HG03139 (cell line): ENCODE results near the gene SPOCK2.
"Not testable (repeated sequence)": the region's sequence is repeated elsewhere in the genome, so short reads cannot be mapped to it uniquely, and the experiment has no call there.

ENCODE experiments used
- ATAC-seq: cut with Tn5 transposase; IDR thresholded peaks from one replicate; pipeline ENCODE4 v1.9.1; 2021; ENCODE audit not compliant: unreplicated experiment

The SPOCK2 gene

DNA sequence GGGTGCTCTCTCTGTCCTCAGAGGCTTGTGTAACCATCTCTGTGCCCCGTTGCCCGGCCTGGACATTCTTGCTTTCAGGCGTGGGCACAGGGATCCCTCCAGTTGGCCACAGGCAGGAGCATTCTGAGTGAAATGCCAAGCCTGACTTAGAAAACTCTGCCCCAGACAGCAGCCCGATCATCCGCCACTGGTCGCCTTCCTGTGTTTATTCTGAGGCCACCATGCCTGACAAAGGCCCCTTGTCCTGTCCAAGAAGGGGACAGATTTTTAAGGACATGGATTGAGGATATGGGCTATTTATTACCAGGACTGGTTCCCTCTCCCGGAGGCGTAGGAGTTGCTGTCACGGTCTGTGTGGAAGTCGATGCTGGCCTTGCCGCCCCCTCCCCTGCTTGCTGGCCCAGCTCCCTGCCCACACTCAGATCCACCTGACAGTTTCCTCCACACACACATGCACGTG is 54.3 kb downstream of the SPOCK2 start:
- no peak for ATAC-seq

DNA sequence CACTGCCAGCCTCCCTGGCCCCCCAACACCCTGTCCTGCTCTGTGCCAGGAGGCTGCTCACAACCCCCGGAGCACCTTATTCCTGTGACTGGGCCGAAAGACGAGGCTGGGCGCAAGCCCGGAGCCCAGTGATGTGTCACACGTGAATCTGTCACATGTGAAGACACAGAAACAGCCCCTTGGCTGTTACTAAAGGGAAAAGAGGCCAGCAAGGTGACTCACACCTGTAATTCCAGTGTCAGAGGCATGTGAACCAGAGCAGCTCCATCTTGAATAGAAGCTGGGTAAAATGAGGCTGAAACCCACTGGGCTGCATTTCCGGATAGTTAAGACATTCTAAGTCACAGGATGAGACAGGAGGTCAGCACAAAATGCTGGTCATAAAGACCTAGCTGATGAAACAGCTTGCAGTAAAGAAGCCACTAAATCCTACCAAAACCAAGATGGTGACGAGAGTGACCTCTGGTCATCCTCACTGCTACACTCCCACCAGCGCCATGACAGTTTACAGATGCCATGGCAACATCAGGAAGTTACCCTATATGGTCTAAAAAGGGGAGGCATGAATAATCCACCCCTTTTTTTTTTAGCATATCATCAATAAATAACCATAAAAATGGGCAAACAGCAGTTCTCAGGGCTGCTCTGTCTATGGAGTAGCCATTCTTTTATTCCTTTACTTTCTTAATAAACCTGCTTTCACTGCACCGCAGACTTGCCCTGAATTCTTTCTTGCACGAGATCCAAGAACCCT is 55.8 kb downstream of the SPOCK2 start:
- not testable (repeated sequence) for ATAC-seq

DNA sequence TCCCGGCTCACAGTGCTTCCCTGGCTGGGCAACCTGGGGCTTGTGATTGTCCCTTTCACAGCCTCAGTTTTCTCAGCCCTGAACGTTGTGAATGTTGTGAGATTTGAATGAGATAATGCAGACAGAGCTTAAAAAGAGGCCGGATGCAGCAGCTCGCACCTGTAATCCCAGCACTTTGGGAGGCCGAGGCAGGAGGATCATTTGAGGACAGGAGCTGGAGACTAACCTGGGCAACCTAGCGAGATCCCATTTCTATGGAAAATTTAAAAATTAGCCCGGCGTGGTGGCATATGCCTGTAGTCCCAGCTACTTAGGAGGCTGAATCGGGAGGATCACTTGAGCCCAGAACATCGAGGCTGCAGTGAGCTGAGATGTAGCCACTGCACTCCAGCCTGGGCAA is 56.6 kb downstream of the SPOCK2 start:
- no peak for ATAC-seq

DNA sequence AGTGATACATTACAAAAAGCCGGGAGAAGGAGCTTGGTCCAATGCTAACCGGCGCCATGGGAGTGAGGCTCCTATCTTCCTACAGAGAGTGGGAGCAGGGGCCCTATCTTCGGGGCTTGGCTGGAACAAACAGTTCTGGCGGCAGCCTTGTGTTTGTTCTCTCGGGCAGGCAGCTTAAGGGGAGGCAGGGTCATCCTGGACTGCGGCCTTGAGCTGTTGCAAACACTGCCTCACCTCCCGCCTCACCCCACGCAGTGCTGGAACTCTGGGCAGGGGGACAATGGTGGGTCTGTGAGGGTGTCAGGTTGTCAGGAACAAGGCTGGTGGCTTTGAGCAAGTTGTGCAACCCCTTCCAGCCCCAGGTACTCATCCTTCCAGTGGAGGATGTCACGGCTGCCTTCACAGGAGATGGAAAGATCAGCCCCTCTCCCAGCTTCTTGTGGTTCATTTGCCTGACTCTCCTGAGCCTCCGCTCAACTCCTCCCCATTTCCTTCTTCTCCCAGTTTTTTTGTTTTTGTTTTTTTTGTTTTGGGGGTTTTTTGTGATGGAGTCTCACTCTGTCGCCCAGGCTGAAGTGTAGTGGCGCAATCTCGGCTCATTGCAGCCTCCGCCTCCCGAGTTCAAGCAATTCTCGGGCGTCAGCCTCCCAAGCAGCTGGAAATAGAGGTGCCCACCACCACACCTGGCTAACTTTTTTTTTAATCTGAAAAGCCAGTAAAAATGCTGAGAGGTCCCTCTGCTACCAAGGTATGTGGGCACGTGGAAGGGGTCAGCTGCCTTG is 57.4 kb downstream of the SPOCK2 start:
- ATAC-seq = no peak

DNA sequence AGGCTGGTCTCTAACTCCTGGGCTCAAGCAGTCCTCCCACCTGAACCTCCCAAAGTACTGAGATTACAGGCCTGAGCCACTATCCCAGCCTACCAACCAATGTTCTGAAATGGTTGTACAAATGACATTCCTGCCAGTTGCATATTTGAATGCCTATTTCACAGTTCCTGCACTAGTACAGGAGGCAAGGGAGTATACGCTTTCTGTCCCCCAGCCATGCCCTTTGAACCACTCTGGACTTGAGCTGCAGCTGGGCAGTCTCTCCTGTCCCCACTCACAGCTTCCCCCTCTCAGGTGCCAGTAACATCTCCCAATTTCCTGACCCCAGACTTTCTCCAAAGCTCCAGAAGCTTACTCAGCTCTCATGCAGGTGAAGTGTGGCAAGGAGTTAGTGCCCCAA is 58.9 kb downstream of the SPOCK2 start:
- no peak for ATAC-seq

DNA sequence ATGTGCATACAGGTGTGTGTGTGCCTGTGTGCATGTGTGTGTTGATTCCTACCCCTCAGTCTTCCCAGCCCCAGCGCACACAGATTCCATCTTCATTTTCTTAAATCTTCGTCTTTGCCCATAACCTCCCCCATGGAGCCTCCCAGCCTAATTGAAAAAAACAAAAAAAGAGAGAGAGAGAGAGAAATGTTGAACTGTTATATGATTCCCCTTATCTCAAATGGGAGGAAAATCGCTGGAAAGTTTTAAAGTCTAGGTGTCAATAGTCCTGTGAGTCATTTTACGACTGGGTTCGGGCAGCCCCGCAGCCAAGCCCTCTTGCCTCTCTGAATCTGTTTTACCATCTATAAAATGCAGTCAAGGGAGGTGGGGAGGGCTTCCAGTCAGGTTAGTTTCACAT is 60.9 kb downstream of the SPOCK2 start:
- ATAC-seq = no peak

DNA sequence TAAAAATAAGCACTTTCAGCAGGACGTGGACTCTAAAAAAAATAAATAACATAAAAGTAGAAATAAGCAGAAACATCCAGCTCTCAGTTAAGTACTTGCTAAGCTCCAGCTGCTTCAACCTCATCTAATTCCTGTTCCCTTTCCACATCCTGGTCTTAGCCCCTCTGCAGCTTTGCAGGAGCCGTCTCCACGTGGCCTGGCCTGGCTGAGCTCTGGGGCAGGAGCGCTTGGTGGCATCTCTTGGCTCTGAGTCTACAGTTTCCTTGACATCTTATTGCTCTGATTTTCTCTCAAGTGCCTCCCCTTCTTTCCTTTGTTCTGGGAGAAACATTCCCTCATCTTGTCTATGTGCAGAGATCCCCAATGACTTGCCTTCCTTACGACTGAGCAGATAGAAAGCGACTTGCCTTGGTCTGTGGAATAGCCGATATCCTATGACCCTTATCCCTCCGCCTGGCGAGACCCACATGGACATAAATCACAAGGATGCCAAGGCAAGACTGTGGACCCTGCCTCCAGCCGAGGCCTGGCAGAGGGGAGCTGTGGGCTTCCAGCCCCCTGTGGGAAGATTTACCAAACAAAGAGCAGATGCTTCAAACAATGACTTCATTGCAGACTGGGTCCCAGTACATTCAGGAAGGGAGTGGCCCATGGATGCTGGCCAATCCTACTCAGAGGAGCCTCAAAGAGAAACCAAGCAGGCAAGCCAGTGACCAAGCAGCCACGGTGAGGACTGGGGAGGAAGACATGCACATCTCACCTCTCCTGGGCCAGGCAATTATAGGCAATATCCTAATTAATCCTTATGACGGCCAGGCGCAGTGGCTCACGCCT is 61.9 kb downstream of the SPOCK2 start:
- no peak for ATAC-seq

DNA sequence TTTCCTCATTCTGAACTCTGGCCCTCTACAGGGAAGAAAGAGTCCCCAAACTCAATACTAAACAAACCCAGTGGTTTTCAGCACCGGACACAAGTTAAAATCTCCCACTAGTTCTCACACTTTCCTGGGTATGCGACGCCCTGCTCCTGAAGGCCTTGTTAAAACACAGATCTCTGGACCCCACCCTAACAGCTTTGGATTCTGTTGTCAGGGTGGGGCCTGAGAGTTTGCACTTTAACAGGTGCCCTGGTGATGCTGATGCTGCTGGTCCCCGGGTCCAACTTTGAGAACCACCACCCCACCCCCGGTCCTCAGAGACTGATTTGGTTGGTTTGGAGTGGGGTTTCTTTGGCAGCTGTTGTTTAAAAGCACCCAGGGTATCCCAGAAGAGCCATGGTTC is 62.5 kb downstream of the SPOCK2 start:
- ATAC-seq = no peak

DNA sequence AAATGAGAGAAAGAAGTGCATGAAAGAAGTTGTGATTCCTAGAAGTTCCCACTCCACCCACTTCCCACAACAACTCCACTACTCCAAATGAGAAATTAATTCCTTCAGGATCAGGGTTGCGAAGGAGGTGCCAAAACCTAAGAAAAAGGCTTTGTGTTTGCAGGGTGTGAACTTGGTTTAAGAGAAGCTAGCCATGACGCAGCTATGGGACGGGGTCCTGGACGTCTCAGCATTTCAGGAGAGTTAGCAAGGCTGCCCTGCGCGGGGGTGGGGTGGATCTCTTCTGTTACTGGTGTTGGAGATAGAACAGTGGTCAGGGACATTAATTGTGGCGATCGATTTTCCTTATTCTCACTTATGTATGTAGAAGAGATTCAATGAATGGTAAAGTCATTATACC is 63.0 kb downstream of the SPOCK2 start:
- no peak for ATAC-seq

DNA sequence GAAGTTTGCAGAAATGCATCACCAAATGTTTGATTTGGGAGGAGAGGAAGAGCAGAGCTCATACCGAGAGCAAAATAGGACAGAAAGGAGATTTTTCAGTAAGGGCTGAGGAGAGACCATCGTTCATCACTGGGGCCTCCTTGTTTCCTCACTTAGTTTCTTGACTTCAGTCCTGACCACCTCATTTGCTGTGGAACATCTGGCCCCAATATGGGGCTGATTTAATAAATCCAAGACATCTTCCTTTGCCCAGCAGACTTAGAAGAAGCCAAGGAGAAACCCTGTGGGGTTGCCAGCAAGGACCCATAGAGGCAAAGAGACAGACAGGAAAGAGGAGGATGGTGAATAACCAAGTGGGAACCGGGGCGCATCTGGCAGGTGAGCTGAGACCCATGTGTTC is 63.8 kb downstream of the SPOCK2 start:
- no peak for ATAC-seq

DNA sequence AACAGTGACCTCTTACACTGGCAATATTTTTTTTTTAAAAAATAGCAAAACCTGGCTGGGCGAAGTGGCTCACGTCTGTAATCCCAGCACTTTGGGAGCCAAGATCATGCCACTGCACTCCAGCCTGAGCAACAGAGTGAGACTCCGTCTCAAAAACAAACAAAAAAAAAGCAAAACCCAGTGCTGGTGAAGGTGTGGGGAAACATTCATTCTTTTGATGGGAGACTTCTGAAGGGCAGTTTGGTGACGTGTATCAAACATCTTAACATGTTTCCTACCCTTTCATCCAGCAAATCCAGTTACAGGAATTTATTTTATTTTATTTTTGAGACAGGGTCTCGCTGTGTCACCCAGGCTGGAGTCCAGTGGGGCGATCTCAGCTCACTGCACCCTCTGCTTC is 66.1 kb downstream of the SPOCK2 start:
- ATAC-seq = no peak

DNA sequence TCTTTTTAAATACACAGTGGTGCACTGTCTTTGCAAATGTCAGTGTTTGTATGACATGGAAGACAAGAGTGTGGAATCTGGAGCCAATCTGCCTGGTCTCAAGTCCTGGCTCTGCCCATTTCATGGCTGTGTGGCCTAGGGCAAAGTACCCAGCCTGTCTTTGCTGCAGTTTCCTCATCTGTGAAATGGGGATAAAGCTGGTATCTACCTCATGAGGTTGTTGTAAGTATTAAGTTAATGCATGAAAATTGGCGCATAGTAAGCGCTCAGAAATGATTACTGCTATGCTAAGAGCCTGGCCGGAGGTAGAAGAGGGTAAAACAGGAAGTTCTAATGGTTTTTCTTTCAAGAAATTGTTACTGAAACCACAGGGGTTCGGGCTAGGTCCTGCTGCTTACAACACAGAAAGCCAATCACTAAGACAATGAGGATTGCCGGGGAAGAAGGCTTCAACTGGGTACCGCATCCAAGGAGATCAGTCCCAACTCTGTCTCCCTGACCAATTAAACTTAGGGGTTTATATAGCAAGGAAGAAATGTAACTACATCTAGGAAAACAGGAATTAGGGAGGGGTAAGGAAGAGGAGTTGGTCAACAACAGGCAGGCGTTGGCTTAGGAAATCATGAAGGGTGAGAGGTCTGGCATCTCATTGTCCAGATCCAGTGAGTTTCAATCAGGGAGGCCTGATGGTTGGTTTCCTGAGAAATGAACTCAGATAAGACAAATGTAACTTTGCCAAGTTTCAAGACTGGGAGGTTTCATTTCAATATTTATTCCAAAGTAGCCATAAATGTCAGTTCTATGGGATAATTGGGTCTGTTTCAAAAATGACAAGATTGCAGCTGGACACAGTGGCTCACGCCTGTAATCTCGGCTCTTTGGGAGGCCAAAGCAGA is 67.2 kb downstream of the SPOCK2 start:
- ATAC-seq = no peak

DNA sequence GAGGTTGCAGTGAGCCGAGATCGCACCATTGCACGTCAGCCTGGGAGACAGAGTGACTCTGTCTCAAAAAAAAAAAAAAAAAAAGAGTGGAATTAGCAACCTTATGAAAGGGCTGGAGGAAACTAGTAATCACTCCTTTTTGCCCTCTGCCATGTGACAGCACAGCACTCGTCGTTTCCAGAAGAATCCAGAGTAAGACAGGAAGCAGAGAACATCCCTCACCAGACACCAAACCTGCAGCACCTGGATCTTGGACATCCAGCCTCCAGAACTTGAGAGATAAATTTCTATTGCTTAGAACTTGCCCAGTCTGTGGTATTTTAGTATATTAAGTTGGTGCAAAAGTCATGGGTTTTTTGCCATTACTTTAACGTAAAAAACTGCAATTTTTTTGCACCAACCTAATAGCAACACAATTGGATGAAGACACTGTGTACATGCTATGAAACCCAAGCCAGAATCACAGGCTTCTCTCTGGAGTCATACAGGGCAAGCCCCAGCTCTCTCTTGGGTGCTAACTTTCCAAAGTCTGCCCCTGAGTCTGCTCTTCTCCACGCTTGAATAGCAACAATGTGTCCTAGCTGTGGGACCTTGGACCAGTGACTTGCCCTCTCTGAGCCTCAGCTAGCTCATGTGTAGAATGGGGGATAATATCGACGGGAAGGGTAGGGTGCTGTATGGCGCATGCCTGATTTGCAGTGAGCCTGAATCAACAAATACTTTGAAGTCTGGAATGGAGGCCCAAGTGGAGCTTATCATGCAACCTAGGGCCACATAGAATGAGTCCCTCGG is 69.1 kb downstream of the SPOCK2 start:
- no peak for ATAC-seq

DNA sequence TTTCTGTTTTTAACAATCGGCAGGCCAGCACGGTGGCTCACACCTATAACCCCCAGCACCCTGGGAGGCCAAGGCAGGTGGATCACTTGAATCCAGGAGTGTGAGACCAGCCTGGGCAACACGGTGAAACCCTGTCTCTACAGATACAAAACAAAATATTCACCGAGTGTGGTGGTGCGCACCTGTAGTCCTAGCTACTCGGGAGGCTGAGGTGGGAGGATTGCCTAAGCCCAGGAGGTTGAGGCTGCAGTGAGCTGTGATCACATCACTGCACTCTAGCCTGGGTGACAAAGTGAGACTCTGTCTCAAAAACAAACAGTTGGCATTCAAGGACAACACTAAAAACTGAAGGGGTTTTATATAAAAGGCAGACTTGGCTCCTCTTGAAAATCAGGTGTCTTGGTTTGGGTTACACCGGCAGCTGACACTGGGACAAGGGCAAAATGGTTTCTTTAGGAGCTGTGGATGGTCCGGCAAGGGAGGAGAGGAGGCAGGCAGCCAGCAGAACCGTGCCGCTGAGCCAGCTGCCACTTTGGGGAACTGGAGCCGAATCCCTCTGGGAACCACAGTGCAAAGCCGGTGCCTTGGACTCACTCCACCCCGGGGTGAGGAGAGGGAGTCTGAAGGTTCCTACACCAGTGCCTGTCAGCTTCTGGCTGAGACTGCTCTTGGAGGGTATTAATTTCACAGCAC is 71.6 kb downstream of the SPOCK2 start:
- no peak for ATAC-seq

DNA sequence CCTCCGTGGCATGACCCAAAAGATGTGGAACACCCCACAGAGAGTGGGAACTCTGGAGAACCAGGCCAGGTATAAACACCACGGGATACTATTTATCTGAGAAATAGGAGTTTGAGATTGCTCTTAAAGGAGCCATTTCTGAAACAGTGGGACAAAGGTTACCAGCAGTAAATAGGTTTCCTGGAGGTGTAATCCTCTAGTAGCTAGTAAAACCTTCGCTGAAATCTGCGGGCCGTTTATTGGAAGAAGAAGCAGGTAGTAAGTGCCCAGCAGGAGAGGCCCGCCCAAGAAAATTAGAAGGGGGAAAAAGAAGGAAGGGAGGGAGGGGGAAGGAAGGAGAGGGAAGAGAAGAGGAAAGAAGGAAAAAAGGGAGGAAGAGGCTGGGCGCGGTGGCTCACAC is 72.5 kb downstream of the SPOCK2 start:
- ATAC-seq = no peak

DNA sequence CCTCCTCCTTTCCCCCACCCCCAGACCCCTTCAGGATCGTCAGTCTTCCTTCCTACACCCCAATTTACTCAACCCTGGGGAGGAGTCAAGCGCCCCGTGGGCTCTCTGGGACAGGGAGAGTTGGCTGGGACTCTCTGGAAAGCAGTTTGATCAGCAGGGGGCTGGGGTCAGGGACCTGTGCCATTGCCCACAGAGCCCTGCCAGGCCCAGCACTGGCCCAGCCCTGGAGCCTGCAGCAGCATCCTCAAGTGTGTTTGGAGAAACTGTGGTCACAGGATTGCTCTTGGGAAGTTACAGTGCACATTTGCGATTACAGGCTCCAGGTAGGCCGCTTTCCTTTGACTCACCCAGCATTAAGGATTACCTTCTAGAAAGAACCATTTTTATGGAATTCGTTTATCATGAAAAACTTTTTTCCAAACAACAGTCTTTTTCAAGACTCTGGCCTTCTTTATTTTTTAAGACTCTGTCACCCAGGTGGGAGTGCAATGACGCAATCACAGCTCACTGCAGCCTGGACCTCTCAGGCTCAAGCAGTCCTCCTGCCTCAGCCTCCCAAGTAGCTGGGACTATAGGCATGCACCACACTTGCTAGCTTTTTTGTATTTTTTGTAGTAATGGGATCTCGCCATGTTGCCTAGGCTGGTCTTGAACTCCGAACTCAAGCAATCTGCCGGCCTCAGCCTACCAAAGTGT is 73.4 kb downstream of the SPOCK2 start:
- no peak for ATAC-seq

DNA sequence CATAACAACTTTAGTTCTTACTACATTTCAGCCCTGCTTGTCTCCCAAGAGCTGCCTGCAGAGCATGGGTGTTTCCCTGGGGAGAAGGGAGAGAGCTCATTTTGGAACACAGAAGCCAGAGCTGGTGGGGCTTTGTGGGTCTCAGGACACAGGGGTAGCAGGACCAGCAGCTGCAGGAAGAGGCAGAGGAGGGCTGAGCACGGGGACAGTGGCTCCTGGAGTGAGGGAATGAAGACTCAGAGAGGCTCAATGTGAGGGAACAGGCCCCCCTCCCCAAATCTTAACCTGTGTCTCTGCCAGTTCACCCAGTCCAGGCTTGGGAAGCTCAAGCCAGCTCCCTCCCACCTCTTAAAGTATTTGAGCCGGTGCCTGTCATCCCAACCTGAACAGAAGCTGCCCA is 74.2 kb downstream of the SPOCK2 start:
- no peak for ATAC-seq

DNA sequence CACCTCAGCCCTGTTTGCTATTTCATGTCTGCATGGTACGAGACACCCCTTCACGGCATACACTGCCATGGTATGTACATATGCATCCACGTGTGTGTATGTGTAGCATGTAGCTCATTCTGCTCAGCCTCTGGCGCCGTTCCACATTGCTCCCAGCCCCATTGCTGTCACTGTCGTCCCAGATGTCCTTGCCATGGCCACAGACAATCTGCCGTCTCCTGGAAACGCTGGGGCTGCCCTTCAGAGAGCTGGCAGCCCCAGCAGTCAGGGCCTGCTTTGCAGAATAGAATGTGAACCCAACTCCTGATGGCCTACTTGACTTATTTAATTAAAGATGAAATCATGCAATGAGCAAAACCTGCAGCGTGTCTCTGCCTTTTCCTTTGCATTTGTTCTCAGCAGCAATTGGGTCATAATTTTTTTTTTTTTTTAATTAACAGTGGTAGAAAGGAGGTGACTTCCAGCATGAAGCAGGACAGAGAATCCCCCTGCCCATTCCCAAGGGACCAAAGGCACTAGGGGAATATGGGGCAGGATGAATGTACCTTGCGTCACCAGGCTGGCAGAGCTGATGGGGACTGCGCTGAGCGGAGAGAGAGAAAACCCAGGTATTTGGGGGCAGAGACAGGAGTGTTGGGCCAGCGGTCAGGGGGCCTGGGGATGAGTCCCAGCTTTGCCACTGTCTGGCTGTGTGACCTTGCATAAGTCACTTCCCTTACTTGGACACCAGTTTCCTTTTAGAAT is 75.0 kb downstream of the SPOCK2 start:
- ATAC-seq = no peak
